ENCODE data around the gene C2orf92. TPM values are rescaled to one million over a fixed set of nuclear protein-coding genes. Genes with fewer than 3 reads are reported as not detected.
"Not testable (repeated sequence)": the region's sequence is repeated elsewhere in the genome, so short reads cannot be mapped to it uniquely, and the experiment has no call there.

Gene C2orf92
- total RNA-seq, 1 donor from 2014 or later: 1.2 TPM

GRCh38 chr2:97658691-97659157 is 10.8 kb upstream of the C2orf92 start:
- intact Hi-C loops (cut with DNase I): no loop called here
- ATAC-seq (ENCODE audit: poor library complexity) (no peak), DNase-seq (no peak)

GRCh38 chr2:97659256-97660043 is 10.1 kb upstream of the C2orf92 start:
- intact Hi-C loops (cut with DNase I): no loop called here
- no peak for ATAC-seq (ENCODE audit: poor library complexity)
- DNase-seq: no peak

GRCh38 chr2:97660044-97660774 is 9.3 kb upstream of the C2orf92 start:
- no peak for ATAC-seq (ENCODE audit: poor library complexity)
- intact Hi-C loops (cut with DNase I): no loop called here
- DNase-seq: no peak

GRCh38 chr2:97660775-97661389 is 8.6 kb upstream of the C2orf92 start:
- intact Hi-C loops (cut with DNase I): no loop called here
- ATAC-seq (ENCODE audit: poor library complexity) (no peak), DNase-seq (no peak)

- intact Hi-C loops (cut with DNase I): loop anchor here (2.0 kb wide), 1 partner anchor 15 kb away; the partner anchor contains the start of gene COX5B
- DNase-seq (no peak), ATAC-seq (ENCODE audit: poor library complexity) (no peak)
Observed at GRCh38 chr2:97661927-97662326, 7.6 kb upstream of the C2orf92 start.

- intact Hi-C loops (cut with DNase I): loop anchor here (2.0 kb wide), 1 partner anchor 16 kb away; the partner anchor contains the start of gene COX5B
- ATAC-seq (ENCODE audit: poor library complexity) (no peak), DNase-seq (no peak)
Observed at GRCh38 chr2:97662386-97662894, 7.1 kb upstream of the C2orf92 start.

- ATAC-seq (ENCODE audit: poor library complexity) (peak; percentile 44), DNase-seq (peak; percentile 85)
- intact Hi-C loops (cut with DNase I): loop anchor here (2.0 kb wide), 1 partner anchor 16 kb away; the partner anchor contains the start of gene COX5B
Observed at GRCh38 chr2:97662895-97663625, 6.5 kb upstream of the C2orf92 start.

- intact Hi-C loops (cut with DNase I): loop anchor here (2.0 kb wide), 1 partner anchor 17 kb away; the partner anchor contains the start of gene COX5B
- ATAC-seq (ENCODE audit: poor library complexity) (no peak), DNase-seq (no peak)
Observed at GRCh38 chr2:97663626-97663961, 5.9 kb upstream of the C2orf92 start.

GRCh38 chr2:97663962-97664635 is 5.4 kb upstream of the C2orf92 start, which contains the start of gene ACTR1B:
ACTR1B (minus strand) TSS chr2:97664044; CDS start chr2:97663890, 154 bp downstream.
- intact Hi-C loops (cut with DNase I): loop anchor here (2.0 kb wide), 1 partner anchor 17 kb away; the partner anchor contains the start of gene COX5B
- peak; percentile 98 for DNase-seq
- peak; percentile 96 for ATAC-seq (ENCODE audit: poor library complexity)

GRCh38 chr2:97664636-97664970 is 4.9 kb upstream of the C2orf92 start:
- DNase-seq: no peak
- no peak for ATAC-seq (ENCODE audit: poor library complexity)
- intact Hi-C loops (cut with DNase I): no loop called here

- intact Hi-C loops (cut with DNase I): no loop called here
- ATAC-seq (ENCODE audit: poor library complexity) (no peak), DNase-seq (no peak)
Observed at GRCh38 chr2:97670471-97670870, 958 bp downstream of the C2orf92 start.

- no peak for ATAC-seq (ENCODE audit: poor library complexity)
- DNase-seq: no peak
- intact Hi-C loops (cut with DNase I): no loop called here
Observed at GRCh38 chr2:97671526-97671925, 2.0 kb downstream of the C2orf92 start.

GRCh38 chr2:97672606-97673140 is 3.2 kb downstream of the C2orf92 start:
- ATAC-seq (ENCODE audit: poor library complexity); DNase-seq; intact Hi-C loops (cut with DNase I): not testable (repeated sequence)

- intact Hi-C loops (cut with DNase I): no loop called here
- no peak for DNase-seq
- ATAC-seq (ENCODE audit: poor library complexity): no peak
Observed at GRCh38 chr2:97673182-97673914, 3.8 kb downstream of the C2orf92 start.

- ATAC-seq (ENCODE audit: poor library complexity) (no peak), DNase-seq (no peak)
- intact Hi-C loops (cut with DNase I): no loop called here
Observed at GRCh38 chr2:97673915-97674283, 4.4 kb downstream of the C2orf92 start.

GRCh38 chr2:97675430-97676113 is 6.1 kb downstream of the C2orf92 start:
- ATAC-seq (ENCODE audit: poor library complexity) (no peak), DNase-seq (no peak)
- intact Hi-C loops (cut with DNase I): no loop called here

- DNase-seq (no peak), ATAC-seq (ENCODE audit: poor library complexity) (no peak)
- intact Hi-C loops (cut with DNase I): no loop called here
Observed at GRCh38 chr2:97676620-97677019, 7.1 kb downstream of the C2orf92 start.
